WTC11 (cell line): ENCODE results near the gene CAPRIN2.

Source experiments
- ATF6 ChIP-seq: sonication (generic); formaldehyde crosslinking; IDR thresholded peaks from 2 replicates; pipeline ENCODE4 v1.8.1; 2023; ENCODE audit warnings: mild to moderate bottlenecking, missing genetic modification reagents
- CBFB ChIP-seq: sonication (generic); formaldehyde crosslinking; IDR thresholded peaks from 2 replicates; pipeline ENCODE4 v1.8.1; 2022; ENCODE audit warnings: mild to moderate bottlenecking, low read depth, missing genetic modification reagents
- FOXJ3 ChIP-seq: sonication (generic); formaldehyde crosslinking; IDR thresholded peaks from 2 replicates; pipeline ENCODE4 v1.9.0; 2021; ENCODE audit warnings: missing genetic modification reagents, mild to moderate bottlenecking, borderline replicate concordance
- HMGXB4 ChIP-seq: sonication (generic); formaldehyde crosslinking; IDR thresholded peaks from 2 replicates; pipeline ENCODE4 v1.8.1; 2023; ENCODE audit warnings: mild to moderate bottlenecking, moderate library complexity, missing genetic modification reagents
- NFYB ChIP-seq: sonication (generic); formaldehyde crosslinking; conservative IDR thresholded peaks from 2 replicates; pipeline ENCODE4 v1.8.0; 2022; ENCODE audit warnings: low read depth, missing genetic modification reagents
- USF1 ChIP-seq: sonication (generic); formaldehyde crosslinking; IDR thresholded peaks from 2 replicates; pipeline ENCODE4 v1.8.0; 2022; ENCODE audit warnings: mild to moderate bottlenecking, missing genetic modification reagents
- ZBTB43 ChIP-seq: sonication (generic); formaldehyde crosslinking; IDR thresholded peaks from 2 replicates; pipeline ENCODE4 v1.8.1; 2023; ENCODE audit warnings: mild to moderate bottlenecking, missing genetic modification reagents
- TF ChIP-seq, protein P1 (sequence below): fragments of 200-600 bp; IDR thresholded peaks from 2 replicates; pipeline ENCODE4 v1.8.0; 2022; ENCODE audit warnings: antibody characterized with exemption
- TF ChIP-seq, protein P2 (sequence below): sonication (generic); formaldehyde crosslinking; IDR thresholded peaks from 2 replicates; pipeline ENCODE4 v1.8.1; 2022; ENCODE audit warnings: low read depth, mild to moderate bottlenecking, moderate library complexity, missing genetic modification reagents, borderline replicate concordance

DNA sequence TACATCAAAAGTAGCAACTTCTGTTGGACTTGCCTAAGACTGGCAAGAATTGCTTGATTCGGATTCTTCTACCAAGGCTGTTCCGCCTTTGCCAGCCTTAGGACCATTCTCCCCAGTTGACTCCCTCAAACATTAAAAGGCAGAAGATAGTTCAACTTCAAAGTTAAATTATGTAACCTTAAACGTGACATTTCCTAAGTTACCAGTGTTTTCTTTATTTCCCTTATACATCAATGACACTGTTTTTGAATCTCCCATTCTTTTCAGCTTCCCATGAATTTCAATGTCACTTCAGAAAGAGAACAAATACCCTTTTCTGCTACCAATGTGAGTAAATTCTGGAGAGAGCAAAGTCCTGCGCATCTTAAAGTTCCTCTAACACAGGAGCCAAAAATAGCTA is 25.2 kb downstream of the CAPRIN2 start:
- TF ChIP-seq, protein P1, sequence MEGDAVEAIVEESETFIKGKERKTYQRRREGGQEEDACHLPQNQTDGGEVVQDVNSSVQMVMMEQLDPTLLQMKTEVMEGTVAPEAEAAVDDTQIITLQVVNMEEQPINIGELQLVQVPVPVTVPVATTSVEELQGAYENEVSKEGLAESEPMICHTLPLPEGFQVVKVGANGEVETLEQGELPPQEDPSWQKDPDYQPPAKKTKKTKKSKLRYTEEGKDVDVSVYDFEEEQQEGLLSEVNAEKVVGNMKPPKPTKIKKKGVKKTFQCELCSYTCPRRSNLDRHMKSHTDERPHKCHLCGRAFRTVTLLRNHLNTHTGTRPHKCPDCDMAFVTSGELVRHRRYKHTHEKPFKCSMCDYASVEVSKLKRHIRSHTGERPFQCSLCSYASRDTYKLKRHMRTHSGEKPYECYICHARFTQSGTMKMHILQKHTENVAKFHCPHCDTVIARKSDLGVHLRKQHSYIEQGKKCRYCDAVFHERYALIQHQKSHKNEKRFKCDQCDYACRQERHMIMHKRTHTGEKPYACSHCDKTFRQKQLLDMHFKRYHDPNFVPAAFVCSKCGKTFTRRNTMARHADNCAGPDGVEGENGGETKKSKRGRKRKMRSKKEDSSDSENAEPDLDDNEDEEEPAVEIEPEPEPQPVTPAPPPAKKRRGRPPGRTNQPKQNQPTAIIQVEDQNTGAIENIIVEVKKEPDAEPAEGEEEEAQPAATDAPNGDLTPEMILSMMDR: no peak
- TF ChIP-seq CBFB (CRISPR knock-in tag) (no peak), ATF6 (CRISPR knock-in tag) (no peak), NFYB (CRISPR knock-in tag) (no peak), HMGXB4 (CRISPR knock-in tag) (no peak), ZBTB43 (no peak), FOXJ3 (no peak), USF1 (CRISPR knock-in tag) (no peak)
- TF ChIP-seq, protein P2, sequence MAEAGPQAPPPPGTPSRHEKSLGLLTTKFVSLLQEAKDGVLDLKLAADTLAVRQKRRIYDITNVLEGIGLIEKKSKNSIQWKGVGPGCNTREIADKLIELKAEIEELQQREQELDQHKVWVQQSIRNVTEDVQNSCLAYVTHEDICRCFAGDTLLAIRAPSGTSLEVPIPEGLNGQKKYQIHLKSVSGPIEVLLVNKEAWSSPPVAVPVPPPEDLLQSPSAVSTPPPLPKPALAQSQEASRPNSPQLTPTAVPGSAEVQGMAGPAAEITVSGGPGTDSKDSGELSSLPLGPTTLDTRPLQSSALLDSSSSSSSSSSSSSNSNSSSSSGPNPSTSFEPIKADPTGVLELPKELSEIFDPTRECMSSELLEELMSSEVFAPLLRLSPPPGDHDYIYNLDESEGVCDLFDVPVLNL (CRISPR knock-in tag): no peak
